ENCODE results near the gene CELSR3. TPM values are rescaled to one million over a fixed set of nuclear protein-coding genes. Genes with fewer than 3 reads are reported as not detected.

The CELSR3 gene
- total RNA-seq, 1 experiment from 2014 or later = 1.1 TPM

DNA sequence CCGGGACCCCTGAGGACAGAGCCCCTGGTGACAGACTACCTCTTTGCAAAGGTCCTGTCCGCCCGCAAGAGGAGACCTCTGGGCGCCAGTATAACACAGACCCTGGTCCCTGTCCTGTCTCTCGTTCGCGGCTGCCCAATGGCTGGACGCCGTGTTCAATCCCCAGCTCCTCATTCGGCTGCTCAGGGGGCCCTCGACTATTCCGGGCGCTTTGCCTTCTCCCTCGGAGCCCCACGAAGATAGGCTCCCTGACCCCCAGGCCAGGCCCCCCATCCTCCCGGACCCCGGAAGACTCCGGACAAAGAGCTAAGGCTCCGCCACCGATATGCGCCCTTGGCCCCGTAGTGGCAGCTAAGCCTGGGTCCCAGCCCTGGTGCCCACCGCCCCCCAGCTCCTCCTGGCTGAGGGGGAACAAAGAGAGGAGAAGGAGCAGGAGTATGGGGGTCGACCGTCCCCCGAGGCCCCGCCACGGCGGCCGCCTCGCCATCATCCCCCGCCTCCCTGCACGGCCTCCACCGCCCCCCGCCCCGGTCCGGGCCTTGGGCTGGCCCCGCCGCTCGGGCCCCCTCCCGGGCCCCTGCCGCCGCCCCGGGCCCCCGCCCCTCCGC, 437 bp downstream of the CELSR3 start:
- H3K9me2 ChIP-seq (replicated peaks; ENCODE audit: low read length) = no peaks in the 10 kb centered on the region
- peaks cover 9% of the 10 kb centered on the region for H3K4me1 ChIP-seq (ENCODE audit: insufficient read depth, low read length)
- H2AFZ ChIP-seq (ENCODE audit: low read length) = no peak overlapping the region
- ATAC-seq = no peak
- H3K79me2 ChIP-seq (ENCODE audit: low read length) = no peaks in the 10 kb centered on the region
- no peaks in the 10 kb centered on the region for H3K9me3 ChIP-seq (ENCODE audit: low read length)
- H3K36me3 ChIP-seq (ENCODE audit: low read depth, low read length) = no peaks in the 10 kb centered on the region
- intact Hi-C loops (cut with micrococcal nuclease) = no loop called here
- no peak for DNase-seq
- TF ChIP-seq, protein P1, sequence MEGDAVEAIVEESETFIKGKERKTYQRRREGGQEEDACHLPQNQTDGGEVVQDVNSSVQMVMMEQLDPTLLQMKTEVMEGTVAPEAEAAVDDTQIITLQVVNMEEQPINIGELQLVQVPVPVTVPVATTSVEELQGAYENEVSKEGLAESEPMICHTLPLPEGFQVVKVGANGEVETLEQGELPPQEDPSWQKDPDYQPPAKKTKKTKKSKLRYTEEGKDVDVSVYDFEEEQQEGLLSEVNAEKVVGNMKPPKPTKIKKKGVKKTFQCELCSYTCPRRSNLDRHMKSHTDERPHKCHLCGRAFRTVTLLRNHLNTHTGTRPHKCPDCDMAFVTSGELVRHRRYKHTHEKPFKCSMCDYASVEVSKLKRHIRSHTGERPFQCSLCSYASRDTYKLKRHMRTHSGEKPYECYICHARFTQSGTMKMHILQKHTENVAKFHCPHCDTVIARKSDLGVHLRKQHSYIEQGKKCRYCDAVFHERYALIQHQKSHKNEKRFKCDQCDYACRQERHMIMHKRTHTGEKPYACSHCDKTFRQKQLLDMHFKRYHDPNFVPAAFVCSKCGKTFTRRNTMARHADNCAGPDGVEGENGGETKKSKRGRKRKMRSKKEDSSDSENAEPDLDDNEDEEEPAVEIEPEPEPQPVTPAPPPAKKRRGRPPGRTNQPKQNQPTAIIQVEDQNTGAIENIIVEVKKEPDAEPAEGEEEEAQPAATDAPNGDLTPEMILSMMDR (conservative IDR thresholded peaks at IDR 0.05; ENCODE audit: low read depth, low read length) = no peak
- TF ChIP-seq EZH2 (IDR thresholded peaks at IDR 0.05; ENCODE audit: low read length, unreplicated experiment) = no peak
- no peak for TF ChIP-seq EZH2phosphoT487 (IDR thresholded peaks at IDR 0.05; ENCODE audit: borderline replicate concordance, low read length)
- H3K27ac ChIP-seq (ENCODE audit: low read length) = no peak overlapping the region
- H3K9ac ChIP-seq (ENCODE audit: low read length) = no peak overlapping the region
- H3K27me3 ChIP-seq (ENCODE audit: low read length) = no peaks in the 10 kb centered on the region
- no TSS peak for BruUV-seq (replicated peaks)
- CTCF ChIA-PET = interaction anchor here (0.6 to 0.7 kb wide), 2 partner anchors 27 to 216 kb away, joined by 3 read pairs; partner anchors contain the start of genes ATRIP and SLC26A6
- H3F3A ChIP-seq (ENCODE audit: low read length, unreplicated experiment) = no peaks in the 10 kb centered on the region
- POLR2A ChIA-PET (ENCODE audit: unreplicated experiment) = interaction anchor here (0.7 kb wide), 1 partner anchor 221 kb away, joined by 3 read pairs; no protein-coding TSS in a partner anchor
- H3K4me3 ChIP-seq (ENCODE audit: low read length) = no peak overlapping the region
- no peaks in the 10 kb centered on the region for H4K20me1 ChIP-seq (ENCODE audit: low read length)
- no peak overlapping the region for H3K4me2 ChIP-seq (ENCODE audit: low read length)

DNA sequence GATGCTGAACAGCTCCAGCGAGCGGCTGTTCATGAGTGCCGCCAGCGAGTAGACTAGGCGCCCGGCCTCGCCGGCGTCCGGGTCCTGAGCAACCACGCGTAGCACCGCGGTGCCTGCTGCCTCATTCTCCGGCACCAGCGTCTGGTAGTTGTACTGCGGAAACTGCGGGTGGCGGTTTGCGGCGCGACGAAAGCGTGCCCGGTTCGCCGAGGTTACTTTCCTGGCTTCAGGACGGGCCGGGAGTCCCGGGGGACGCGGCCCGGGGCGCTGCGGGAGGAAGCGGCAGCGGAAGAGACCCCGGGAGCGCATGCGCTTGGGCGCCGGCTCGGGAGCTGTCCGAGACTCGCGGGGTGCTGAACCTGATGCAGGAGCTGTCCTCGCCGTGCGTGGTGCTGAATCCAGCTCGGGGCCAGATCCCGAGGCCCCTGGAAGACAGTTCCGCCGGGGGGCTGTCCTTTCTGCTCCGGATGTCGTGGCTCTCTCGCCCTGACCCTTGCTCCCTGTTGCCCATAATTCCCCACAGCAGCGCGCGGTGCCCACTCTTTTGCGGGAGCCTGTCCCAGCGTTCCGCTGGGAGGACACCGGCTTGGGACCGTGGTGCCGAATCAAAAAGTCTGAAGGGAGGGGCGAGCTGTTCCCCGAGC, 1.1 kb downstream of the CELSR3 start:
- TF ChIP-seq, protein P1 (conservative IDR thresholded peaks at IDR 0.05; ENCODE audit: low read depth, low read length) = no peak
- no peak for TF ChIP-seq EZH2 (IDR thresholded peaks at IDR 0.05; ENCODE audit: low read length, unreplicated experiment)
- no peak for TF ChIP-seq EZH2phosphoT487 (IDR thresholded peaks at IDR 0.05; ENCODE audit: borderline replicate concordance, low read length)
- H4K20me1 ChIP-seq (ENCODE audit: low read length) = no peaks in the 10 kb centered on the region
- no peak overlapping the region for H2AFZ ChIP-seq (ENCODE audit: low read length)
- H3K4me1 ChIP-seq (ENCODE audit: insufficient read depth, low read length) = peaks cover 9% of the 10 kb centered on the region
- no peaks in the 10 kb centered on the region for H3F3A ChIP-seq (ENCODE audit: low read length, unreplicated experiment)
- no peak overlapping the region for H3K4me2 ChIP-seq (ENCODE audit: low read length)
- DNase-seq (peak; percentile 40), ATAC-seq (no peak)
- no peak overlapping the region for H3K4me3 ChIP-seq (ENCODE audit: low read length)
- no peaks in the 10 kb centered on the region for H3K9me3 ChIP-seq (ENCODE audit: low read length)
- H3K9ac ChIP-seq (ENCODE audit: low read length) = no peak overlapping the region
- H3K27ac ChIP-seq (ENCODE audit: low read length) = no peak overlapping the region
- POLR2A ChIA-PET (ENCODE audit: unreplicated experiment) = interaction anchor here (0.7 kb wide), 1 partner anchor 221 kb away, joined by 3 read pairs; no protein-coding TSS in a partner anchor
- H3K27me3 ChIP-seq (ENCODE audit: low read length) = no peaks in the 10 kb centered on the region
- CTCF ChIA-PET = interaction anchor here (0.6 to 0.7 kb wide), 2 partner anchors 26 to 215 kb away, joined by 3 read pairs; partner anchors contain the start of genes ATRIP and SLC26A6
- intact Hi-C loops (cut with micrococcal nuclease) = no loop called here
- no peaks in the 10 kb centered on the region for H3K36me3 ChIP-seq (ENCODE audit: low read depth, low read length)
- BruUV-seq (replicated peaks) = no TSS peak
- no peaks in the 10 kb centered on the region for H3K9me2 ChIP-seq (replicated peaks; ENCODE audit: low read length)
- no peaks in the 10 kb centered on the region for H3K79me2 ChIP-seq (ENCODE audit: low read length)

All from PC-3 (cell line).